ENCODE data around the gene LRP11. TPM values are rescaled to one million over a fixed set of nuclear protein-coding genes. Genes with fewer than 3 reads are reported as not detected.

LRP11 gene
- total RNA-seq, 4 donors from 2014 or later, result 15.0 to 29.1 (median 24.0) TPM

DNA sequence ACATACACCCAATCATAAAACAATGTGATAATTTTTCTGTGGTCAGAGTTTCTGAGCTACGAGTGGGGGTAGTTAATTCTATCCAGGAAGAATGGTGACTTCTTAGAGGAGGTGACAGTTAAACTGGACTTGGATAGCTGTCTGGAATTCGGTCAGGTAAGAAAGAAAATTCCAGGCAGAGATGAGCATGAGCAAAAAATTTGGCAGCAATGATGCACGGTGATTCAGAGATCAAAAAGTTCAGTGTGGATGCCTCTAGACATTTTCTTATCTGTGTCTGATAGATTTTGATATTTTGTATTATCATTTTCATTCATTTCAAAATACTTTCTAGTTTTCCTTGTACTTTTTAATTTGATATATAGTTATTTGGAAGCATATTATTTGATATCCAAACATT is 21.7 kb upstream of the LRP11 start:
- WGBS, result 95% methylated on average over 3 of the region's 3 CpGs
- Histone ChIP-seq H3K27me3 (no peaks in the 10 kb centered on the region), H3K9me3 (no peaks in the 10 kb centered on the region), H3K36me3 (no peaks in the 10 kb centered on the region), H3K4me1 (peaks cover 0 to 9% (median 8%) of the 10 kb centered on the region in 4 donors), H3K27ac (replicated peaks in 1 of 4) (no peak overlapping the region), H3K4me3 (no peak overlapping the region)
- TF ChIP-seq EP300 (IDR thresholded peaks at IDR 0.05), result no peak
- intact Hi-C loops (cut with DNase I), result no loop called here
- DNase-seq (ENCODE audit: extremely low spot score), result no peak

DNA sequence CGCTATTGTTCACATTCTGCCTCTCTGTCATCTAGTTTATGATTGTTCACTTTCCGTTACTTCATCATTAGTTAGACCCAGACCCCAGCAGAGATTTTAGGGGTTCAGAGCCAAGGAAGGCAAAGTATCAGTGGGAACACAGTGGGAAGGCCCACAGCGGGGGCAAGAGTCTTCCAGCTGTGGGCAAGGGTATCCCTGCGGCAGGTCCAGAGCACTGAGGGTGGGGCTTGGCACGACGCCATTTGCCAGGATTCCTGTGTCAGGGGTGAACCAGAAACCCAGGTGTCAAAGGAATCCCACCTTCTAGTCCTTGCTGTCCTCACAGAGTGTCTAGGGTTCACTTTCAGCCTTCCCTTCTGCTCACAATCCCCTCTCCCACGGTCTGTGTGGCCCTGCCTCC is 20.5 kb upstream of the LRP11 start:
- 82% methylated on average over 7 of the region's 7 CpGs for WGBS
- Histone ChIP-seq H3K36me3 (no peaks in the 10 kb centered on the region), H3K4me1 (peaks cover 0 to 9% (median 8%) of the 10 kb centered on the region in 4 donors), H3K27ac (replicated peaks in 1 of 4) (no peak overlapping the region), H3K27me3 (no peaks in the 10 kb centered on the region), H3K9me3 (no peaks in the 10 kb centered on the region), H3K4me3 (no peak overlapping the region)
- no peak for TF ChIP-seq POLR2A (IDR thresholded peaks at IDR 0.05; ENCODE audit: low read depth)
- DNase-seq (ENCODE audit: extremely low spot score), result no peak
- intact Hi-C loops (cut with DNase I), result no loop called here

GRCh38 chr6:149884215-149884614 is 20.1 kb upstream of the LRP11 start:
- DNase-seq (ENCODE audit: extremely low spot score), result no peak

DNA sequence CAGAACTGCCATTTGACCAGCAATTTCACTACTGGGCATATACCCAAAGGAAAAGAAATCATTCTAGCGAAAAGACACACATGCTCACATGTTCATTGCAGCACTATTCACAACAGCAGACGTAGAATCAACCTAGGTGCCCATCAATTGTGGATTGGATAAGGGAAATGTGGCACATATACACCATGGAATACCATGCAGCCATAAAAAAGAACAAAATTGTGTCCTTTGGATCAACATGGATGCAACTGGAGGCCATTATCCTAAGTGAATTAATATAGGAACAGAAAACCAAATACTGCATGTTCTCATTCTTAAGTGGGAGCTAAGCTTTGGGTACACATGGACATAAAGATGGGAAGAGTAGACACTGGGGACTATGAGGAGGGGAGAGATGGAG is 17.7 kb upstream of the LRP11 start:
- 91% methylated on average over 2 of the region's 2 CpGs for WGBS
- intact Hi-C loops (cut with DNase I), result no loop called here
- no peak overlapping the region for H3K27ac ChIP-seq (replicated peaks in 1 of 4)

More at GRCh38 chr6:149884215-149884614, 20.1 kb upstream of the LRP11 start:
- Histone ChIP-seq H3K4me1 (peaks cover 0 to 9% (median 8%) of the 10 kb centered on the region in 4 donors), H3K27ac (replicated peaks in 1 of 4) (no peak overlapping the region), H3K27me3 (no peaks in the 10 kb centered on the region), H3K4me3 (no peak overlapping the region), H3K9me3 (no peaks in the 10 kb centered on the region), H3K36me3 (no peaks in the 10 kb centered on the region)
- 35% methylated on average over 10 of the region's 11 CpGs for WGBS
- no peak for TF ChIP-seq CTCF (IDR thresholded peaks at IDR 0.05)
- no peak for TF ChIP-seq EP300 (IDR thresholded peaks at IDR 0.05)
- no peak for TF ChIP-seq POLR2A (IDR thresholded peaks at IDR 0.05; ENCODE audit: low read depth)
- no peak for TF ChIP-seq POLR2AphosphoS5 (IDR thresholded peaks at IDR 0.05)
- intact Hi-C loops (cut with DNase I), result no loop called here

GRCh38 chr6:149881066-149881766 is 17.1 kb upstream of the LRP11 start:
- 78% methylated on average over 10 of the region's 10 CpGs for WGBS
- H3K36me3 ChIP-seq, result no peaks in the 10 kb centered on the region
- no peak overlapping the region for H3K4me3 ChIP-seq
- H3K9me3 ChIP-seq, result no peaks in the 10 kb centered on the region
- TF ChIP-seq CTCF (IDR thresholded peaks at IDR 0.05) (no peak), POLR2A (IDR thresholded peaks at IDR 0.05; ENCODE audit: low read depth) (no peak), POLR2AphosphoS5 (IDR thresholded peaks at IDR 0.05) (no peak), EP300 (IDR thresholded peaks at IDR 0.05) (no peak)
- H3K4me1 ChIP-seq, result peaks cover 0 to 9% (median 8%) of the 10 kb centered on the region in 4 donors
- no peak overlapping the region for H3K27ac ChIP-seq (replicated peaks in 1 of 4)
- intact Hi-C loops (cut with DNase I), result no loop called here
- H3K27me3 ChIP-seq, result peaks cover 0 to 4% (median 0%) of the 10 kb centered on the region in 4 donors
- no peak for DNase-seq (ENCODE audit: extremely low spot score)

More for the DNA sequence above, 17.7 kb upstream of the LRP11 start:
- TF ChIP-seq CTCF (IDR thresholded peaks at IDR 0.05) (no peak), POLR2AphosphoS5 (IDR thresholded peaks at IDR 0.05) (no peak)
- H3K27me3 ChIP-seq, result peaks cover 0 to 4% (median 0%) of the 10 kb centered on the region in 4 donors
- H3K36me3 ChIP-seq, result no peaks in the 10 kb centered on the region
- DNase-seq (ENCODE audit: extremely low spot score), result no peak
- H3K9me3 ChIP-seq, result no peaks in the 10 kb centered on the region
- no peak overlapping the region for H3K4me3 ChIP-seq
- peaks cover 0 to 9% (median 8%) of the 10 kb centered on the region in 4 donors for H3K4me1 ChIP-seq

DNA sequence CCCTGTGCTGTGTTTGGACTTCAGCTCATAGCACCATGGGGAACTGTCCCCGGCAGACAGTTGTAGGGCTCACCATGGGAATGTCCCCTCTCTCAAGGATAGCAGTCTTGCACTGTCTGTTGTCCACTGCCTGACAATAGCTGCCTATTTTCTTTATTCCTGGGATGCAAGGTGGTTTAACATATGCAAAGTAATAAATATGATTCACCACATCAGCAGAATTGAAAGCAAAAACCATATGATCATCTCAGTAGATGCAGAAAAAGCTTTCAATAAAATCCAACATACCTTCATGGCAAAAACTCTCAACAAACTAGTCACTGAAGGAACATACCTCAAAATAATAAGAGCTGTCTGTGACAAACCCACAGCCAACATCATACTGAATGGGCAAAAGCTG is 13.5 kb upstream of the LRP11 start:
- DNase-seq (ENCODE audit: extremely low spot score), result no peak
- H3K36me3 ChIP-seq, result no peaks in the 10 kb centered on the region
- H3K4me3 ChIP-seq, result no peak overlapping the region
- TF ChIP-seq CTCF (IDR thresholded peaks at IDR 0.05) (no peak), EP300 (IDR thresholded peaks at IDR 0.05) (no peak), POLR2AphosphoS5 (IDR thresholded peaks at IDR 0.05) (no peak), POLR2A (IDR thresholded peaks at IDR 0.05; ENCODE audit: low read depth) (no peak)
- H3K27me3 ChIP-seq, result peaks cover 0 to 4% (median 0%) of the 10 kb centered on the region in 4 donors
- 91% methylated on average over 1 of the region's 1 CpG for WGBS
- H3K9me3 ChIP-seq, result no peaks in the 10 kb centered on the region
- intact Hi-C loops (cut with DNase I), result no loop called here
- no peak overlapping the region for H3K27ac ChIP-seq (replicated peaks in 1 of 4)
- no peaks in the 10 kb centered on the region for H3K4me1 ChIP-seq
